HL-60 (cell line): ENCODE measurements around the gene TACO1.

ENCODE experiments used
- CTCF ChIP-seq: IDR thresholded peaks from one replicate; pipeline ENCODE4 v1.5.1; 2011; ENCODE audit warnings: low read length, control low read depth, inconsistent platforms; ENCODE audit not compliant: insufficient read depth
- GABPA ChIP-seq: IDR thresholded peaks from 2 replicates; pipeline ENCODE4 v1.6.1; 2012; ENCODE audit warnings: low read depth
- POLR2AphosphoS5 ChIP-seq: IDR thresholded peaks from 2 replicates; pipeline ENCODE4 v1.6.1; 2012; ENCODE audit warnings: low read depth
- REST ChIP-seq: IDR thresholded peaks from 2 replicates; pipeline ENCODE4 v1.6.1; 2012; ENCODE audit warnings: low read depth; ENCODE audit not compliant: insufficient replicate concordance

- TF ChIP-seq CTCF (no peak), GABPA (no peak), POLR2AphosphoS5 (no peak), REST (no peak)
These were observed 34.6 kb downstream of the TACO1 start for GRCh38 chr17:63635290-63635689.
